ENCODE measurements around the gene DPH7.
A peak's percentile ranks its signal among the peaks of the same experiment; 100 is the strongest.
"Not testable (repeated sequence)": the region's sequence is repeated elsewhere in the genome, so short reads cannot be mapped to it uniquely, and the experiment has no call there.

Gene DPH7

GRCh38 chr9:137578518-137579258, at the start of gene DPH7:
Gene DPH7, minus strand, starts transcription at chr9:137578925. Its CDS starts 148 bp downstream, at chr9:137578777.
- H3K4me3 Mint-ChIP-seq: peak within 1 kb of the TSS; percentile 74
- H3K4me1 Mint-ChIP-seq: peaks cover 24% of the 10 kb centered on the region
- no peaks in the 10 kb centered on the region for H3K27me3 Mint-ChIP-seq
- ATAC-seq (ENCODE audit: low read depth) (peak; percentile 91), DNase-seq (ENCODE audit: low spot score in 2 of 2) (peak; percentile 95 to 98)
- peak within 1 kb of the TSS; percentile 41 for H3K27ac Mint-ChIP-seq
- H3K36me3 Mint-ChIP-seq: peaks cover 10% of the 10 kb centered on the region
- no peaks in the 10 kb centered on the region for H3K9me3 Mint-ChIP-seq

- H3K27ac Mint-ChIP-seq; H3K36me3 Mint-ChIP-seq; H3K4me3 Mint-ChIP-seq; H3K27me3 Mint-ChIP-seq; ATAC-seq (ENCODE audit: low read depth); DNase-seq (ENCODE audit: low spot score in 2 of 2); H3K9me3 Mint-ChIP-seq: not testable (repeated sequence)
- H3K4me1 Mint-ChIP-seq: peaks cover 34% of the 10 kb centered on the region
These were observed 48.7 kb upstream of the DPH7 start for GRCh38 chr9:137627406-137627805.

- Mint-ChIP-seq H3K4me3 (no peak overlapping the region), H3K4me1 (peaks cover 33% of the 10 kb centered on the region), H3K27me3 (no peaks in the 10 kb centered on the region), H3K36me3 (peaks cover 5% of the 10 kb centered on the region), H3K9me3 (no peaks in the 10 kb centered on the region), H3K27ac (peak overlapping the region; percentile 67)
- no peak for ATAC-seq (ENCODE audit: low read depth)
- no peak for DNase-seq (ENCODE audit: low spot score in 2 of 2)
These were observed 47.7 kb upstream of the DPH7 start for GRCh38 chr9:137626464-137626863.

GRCh38 chr9:137622211-137622610, 43.5 kb upstream of the DPH7 start:
- H3K4me1 Mint-ChIP-seq: peaks cover 38% of the 10 kb centered on the region
- ATAC-seq (ENCODE audit: low read depth); DNase-seq (ENCODE audit: low spot score in 2 of 2); H3K27me3 Mint-ChIP-seq; H3K36me3 Mint-ChIP-seq; H3K4me3 Mint-ChIP-seq; H3K9me3 Mint-ChIP-seq; H3K27ac Mint-ChIP-seq: not testable (repeated sequence)

- H3K27me3 Mint-ChIP-seq: no peaks in the 10 kb centered on the region
- H3K27ac Mint-ChIP-seq: no peak overlapping the region
- no peaks in the 10 kb centered on the region for H3K9me3 Mint-ChIP-seq
- no peaks in the 10 kb centered on the region for H3K36me3 Mint-ChIP-seq
- H3K4me1 Mint-ChIP-seq: peaks cover 35% of the 10 kb centered on the region
- ATAC-seq (ENCODE audit: low read depth) (no peak), DNase-seq (ENCODE audit: low spot score in 2 of 2) (no peak)
- H3K4me3 Mint-ChIP-seq: no peak overlapping the region
These were observed 42.5 kb upstream of the DPH7 start for GRCh38 chr9:137621131-137621757.

- H3K4me1 Mint-ChIP-seq: peaks cover 34% of the 10 kb centered on the region
- no peaks in the 10 kb centered on the region for H3K27me3 Mint-ChIP-seq
- no peak for DNase-seq (ENCODE audit: low spot score in 2 of 2)
- no peak overlapping the region for H3K4me3 Mint-ChIP-seq
- no peak for ATAC-seq (ENCODE audit: low read depth)
- H3K9me3 Mint-ChIP-seq: no peaks in the 10 kb centered on the region
- H3K27ac Mint-ChIP-seq: no peak overlapping the region
- no peaks in the 10 kb centered on the region for H3K36me3 Mint-ChIP-seq
These were observed 41.9 kb upstream of the DPH7 start for GRCh38 chr9:137620581-137620980.

- H3K9me3 Mint-ChIP-seq: no peaks in the 10 kb centered on the region
- DNase-seq (ENCODE audit: low spot score in 2 of 2) (no peak), ATAC-seq (ENCODE audit: low read depth) (no peak)
- peak overlapping the region; percentile 79 for H3K4me3 Mint-ChIP-seq
- H3K27me3 Mint-ChIP-seq: no peaks in the 10 kb centered on the region
- H3K36me3 Mint-ChIP-seq: no peaks in the 10 kb centered on the region
- peaks cover 29% of the 10 kb centered on the region for H3K4me1 Mint-ChIP-seq
- peak overlapping the region; percentile 86 for H3K27ac Mint-ChIP-seq
These were observed 41.3 kb upstream of the DPH7 start for GRCh38 chr9:137620048-137620405.

- H3K27me3 Mint-ChIP-seq: no peaks in the 10 kb centered on the region
- no peaks in the 10 kb centered on the region for H3K9me3 Mint-ChIP-seq
- peaks cover 2% of the 10 kb centered on the region for H3K36me3 Mint-ChIP-seq
- peak overlapping the region; percentile 79 for H3K4me3 Mint-ChIP-seq
- DNase-seq (ENCODE audit: low spot score in 2 of 2): no peak
- peak overlapping the region; percentile 86 for H3K27ac Mint-ChIP-seq
- ATAC-seq (ENCODE audit: low read depth): peak; percentile 18
- peaks cover 28% of the 10 kb centered on the region for H3K4me1 Mint-ChIP-seq
These were observed 40.7 kb upstream of the DPH7 start for GRCh38 chr9:137619240-137620047.

GRCh38 chr9:137618105-137619067, 39.7 kb upstream of the DPH7 start, which contains the start of gene EHMT1:
Gene EHMT1, plus strand, starts transcription at chr9:137619005. Its CDS starts 24 bp downstream, at chr9:137619029.
- ATAC-seq (ENCODE audit: low read depth) (peak; percentile 84), DNase-seq (ENCODE audit: low spot score in 2 of 2) (peak; percentile 95 to 96)
- H3K27ac Mint-ChIP-seq: peak within 1 kb of the TSS; percentile 86
- peak within 1 kb of the TSS; percentile 85 for H3K4me3 Mint-ChIP-seq
- no peaks in the 10 kb centered on the region for H3K27me3 Mint-ChIP-seq
- no peaks in the 10 kb centered on the region for H3K9me3 Mint-ChIP-seq
- peaks cover 2% of the 10 kb centered on the region for H3K36me3 Mint-ChIP-seq
- peaks cover 28% of the 10 kb centered on the region for H3K4me1 Mint-ChIP-seq

- Mint-ChIP-seq H3K4me1 (peaks cover 29% of the 10 kb centered on the region), H3K27me3 (no peaks in the 10 kb centered on the region), H3K36me3 (peaks cover 2% of the 10 kb centered on the region), H3K27ac (no peak overlapping the region), H3K4me3 (no peak overlapping the region), H3K9me3 (no peaks in the 10 kb centered on the region)
- no peak for ATAC-seq (ENCODE audit: low read depth)
- DNase-seq (ENCODE audit: low spot score in 2 of 2): no peak
These were observed 36.7 kb upstream of the DPH7 start for GRCh38 chr9:137615387-137615871.

GRCh38 chr9:137614631-137615386, 36.1 kb upstream of the DPH7 start:
- no peak for ATAC-seq (ENCODE audit: low read depth)
- Mint-ChIP-seq H3K4me1 (peaks cover 25% of the 10 kb centered on the region), H3K27ac (no peak overlapping the region)

GRCh38 chr9:137613738-137614523, 35.2 kb upstream of the DPH7 start:
- DNase-seq (ENCODE audit: low spot score in 2 of 2): no peak
- Mint-ChIP-seq H3K4me1 (peaks cover 22% of the 10 kb centered on the region), H3K36me3 (peaks cover 2% of the 10 kb centered on the region), H3K9me3 (no peaks in the 10 kb centered on the region), H3K27me3 (no peaks in the 10 kb centered on the region), H3K27ac (no peak overlapping the region), H3K4me3 (no peak overlapping the region)
- ATAC-seq (ENCODE audit: low read depth): no peak

More at GRCh38 chr9:137614631-137615386, 36.1 kb upstream of the DPH7 start:
- DNase-seq (ENCODE audit: low spot score in 2 of 2): no peak
- no peak overlapping the region for H3K4me3 Mint-ChIP-seq
- H3K36me3 Mint-ChIP-seq: peaks cover 2% of the 10 kb centered on the region
- H3K27me3 Mint-ChIP-seq: no peaks in the 10 kb centered on the region
- no peaks in the 10 kb centered on the region for H3K9me3 Mint-ChIP-seq

Data from memory B cell (primary cell).